ENCODE data around the gene ZFP62.

GRCh38 chr5:180813420-180813819 is 47.7 kb downstream of the ZFP62 start:
- TF ChIP-seq, protein P1, sequence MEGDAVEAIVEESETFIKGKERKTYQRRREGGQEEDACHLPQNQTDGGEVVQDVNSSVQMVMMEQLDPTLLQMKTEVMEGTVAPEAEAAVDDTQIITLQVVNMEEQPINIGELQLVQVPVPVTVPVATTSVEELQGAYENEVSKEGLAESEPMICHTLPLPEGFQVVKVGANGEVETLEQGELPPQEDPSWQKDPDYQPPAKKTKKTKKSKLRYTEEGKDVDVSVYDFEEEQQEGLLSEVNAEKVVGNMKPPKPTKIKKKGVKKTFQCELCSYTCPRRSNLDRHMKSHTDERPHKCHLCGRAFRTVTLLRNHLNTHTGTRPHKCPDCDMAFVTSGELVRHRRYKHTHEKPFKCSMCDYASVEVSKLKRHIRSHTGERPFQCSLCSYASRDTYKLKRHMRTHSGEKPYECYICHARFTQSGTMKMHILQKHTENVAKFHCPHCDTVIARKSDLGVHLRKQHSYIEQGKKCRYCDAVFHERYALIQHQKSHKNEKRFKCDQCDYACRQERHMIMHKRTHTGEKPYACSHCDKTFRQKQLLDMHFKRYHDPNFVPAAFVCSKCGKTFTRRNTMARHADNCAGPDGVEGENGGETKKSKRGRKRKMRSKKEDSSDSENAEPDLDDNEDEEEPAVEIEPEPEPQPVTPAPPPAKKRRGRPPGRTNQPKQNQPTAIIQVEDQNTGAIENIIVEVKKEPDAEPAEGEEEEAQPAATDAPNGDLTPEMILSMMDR (IDR thresholded peaks at IDR 0.05), result no peak
- TF ChIP-seq POLR2A (IDR thresholded peaks at IDR 0.05), result no peak

All from suprapubic skin (tissue), 3 donors.